GM18502 (cell line): ENCODE measurements around the gene THRB.

Experiments
- ATAC-seq: cut with Tn5 transposase; IDR thresholded peaks from one replicate; pipeline ENCODE4 v1.9.1; 2021; ENCODE audit warnings: mild to moderate bottlenecking; ENCODE audit not compliant: unreplicated experiment, poor library complexity

The THRB gene

DNA sequence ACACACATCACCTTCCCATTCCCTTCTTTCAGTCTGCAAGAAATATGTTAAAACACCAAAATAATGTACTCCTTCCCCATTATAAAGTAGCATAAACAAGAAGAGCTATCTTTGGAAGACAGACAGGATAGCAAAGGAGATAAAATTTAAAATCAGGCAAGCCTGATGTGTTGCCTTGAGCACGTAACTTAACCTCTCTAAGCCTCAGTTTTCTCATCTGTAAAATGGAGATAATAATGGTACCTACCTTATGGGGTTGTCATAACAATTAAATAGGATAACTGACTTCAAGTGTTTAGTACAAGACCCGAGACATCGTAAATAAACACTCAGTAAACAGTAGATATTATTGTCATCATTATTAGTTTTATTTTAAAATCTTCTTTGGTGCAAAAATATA lies 407.2 kb downstream of the THRB start:
- no peak for ATAC-seq

DNA sequence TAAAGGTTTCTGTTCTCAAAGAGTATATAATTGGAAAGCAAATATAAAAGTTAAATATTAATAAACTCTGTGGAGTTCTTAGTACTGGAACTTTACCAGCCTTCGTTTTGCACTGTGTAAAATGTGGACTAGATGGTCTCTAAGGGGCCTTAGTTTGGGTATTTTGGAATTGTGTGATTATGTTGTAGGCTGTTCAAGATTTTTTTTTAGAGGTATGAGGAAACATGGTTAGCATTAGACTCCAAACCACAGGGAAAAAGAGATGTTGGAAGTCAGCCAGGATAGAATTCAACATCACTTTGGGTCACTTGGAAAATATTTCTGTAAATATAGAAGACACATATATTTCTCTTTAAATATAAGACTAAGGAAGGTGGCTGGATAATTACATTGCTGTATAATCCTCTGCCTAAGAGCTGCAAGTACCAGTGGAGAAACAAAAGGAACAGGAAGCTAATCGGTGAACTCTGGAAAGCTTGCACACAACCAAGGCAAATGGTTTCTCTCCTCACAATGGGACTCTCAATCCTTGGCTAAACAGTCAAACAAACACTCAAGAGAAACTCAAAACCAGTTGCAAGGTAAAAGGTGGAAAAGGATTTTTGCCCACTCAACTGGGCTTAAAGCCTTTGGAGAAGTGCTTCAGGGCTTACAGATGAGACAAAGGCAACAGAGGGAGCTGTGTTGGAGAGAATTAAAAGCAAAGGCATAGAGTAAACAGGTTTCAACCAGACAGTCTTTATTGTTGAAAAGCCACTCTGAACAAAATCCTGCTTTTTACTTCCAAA lies 407.8 kb downstream of the THRB start:
- no peak for ATAC-seq

DNA sequence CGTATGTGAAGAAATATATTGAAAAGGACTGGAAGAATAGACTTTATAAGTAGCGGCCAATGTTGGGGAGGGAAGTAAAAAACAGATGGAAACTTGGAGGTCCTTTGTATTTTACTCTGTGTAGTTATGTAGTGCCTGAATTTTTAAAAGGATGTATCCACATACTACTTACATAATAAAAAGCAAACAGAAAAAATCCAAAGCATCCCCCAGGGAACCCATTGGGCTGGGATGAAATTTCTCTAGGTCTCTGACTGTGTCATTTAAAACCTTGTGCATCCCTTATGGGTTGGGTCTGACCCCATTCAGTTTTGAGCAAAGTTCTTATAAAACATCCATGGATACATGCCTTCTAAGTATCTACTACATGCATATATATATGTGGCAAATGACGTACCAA lies 408.4 kb downstream of the THRB start:
- no peak for ATAC-seq

DNA sequence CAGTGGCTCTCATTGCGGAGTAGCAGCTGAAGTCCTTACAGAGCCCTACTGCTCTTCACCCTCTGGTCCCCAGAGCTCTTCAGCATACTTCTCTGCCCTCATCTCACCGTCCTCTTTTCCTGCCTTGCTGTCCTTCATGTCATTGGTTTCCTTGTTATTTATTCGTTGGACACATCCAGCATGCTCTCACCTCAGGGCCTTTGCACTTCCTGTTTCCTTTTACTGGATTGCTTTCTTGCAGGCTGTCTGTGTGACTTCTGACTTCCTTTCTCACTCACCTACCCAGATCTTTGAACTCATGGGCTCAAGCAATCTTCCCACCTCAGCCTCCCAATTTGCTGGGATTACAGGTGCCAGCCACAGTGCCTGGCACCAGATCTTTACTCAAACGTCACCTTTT lies 422.5 kb downstream of the THRB start:
- ATAC-seq: no peak

DNA sequence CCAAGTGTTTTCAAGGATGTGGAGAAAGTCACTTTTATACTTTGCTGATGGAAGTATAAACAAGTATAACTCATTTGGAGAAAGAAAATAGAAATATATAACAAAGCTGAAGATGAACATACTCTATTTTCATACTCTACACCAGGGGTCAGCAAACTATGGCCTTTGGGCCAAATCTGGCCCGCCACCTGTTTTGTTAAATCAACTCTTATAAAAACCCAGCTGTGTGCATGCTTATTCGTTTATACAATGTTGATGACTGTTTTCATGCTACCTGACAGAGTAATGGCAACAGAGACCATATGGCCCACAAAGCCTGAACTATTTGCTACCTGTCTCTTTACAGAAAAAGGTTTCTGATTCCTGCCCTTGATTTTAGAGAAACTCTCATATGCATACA lies 425.6 kb downstream of the THRB start:
- no peak for ATAC-seq

DNA sequence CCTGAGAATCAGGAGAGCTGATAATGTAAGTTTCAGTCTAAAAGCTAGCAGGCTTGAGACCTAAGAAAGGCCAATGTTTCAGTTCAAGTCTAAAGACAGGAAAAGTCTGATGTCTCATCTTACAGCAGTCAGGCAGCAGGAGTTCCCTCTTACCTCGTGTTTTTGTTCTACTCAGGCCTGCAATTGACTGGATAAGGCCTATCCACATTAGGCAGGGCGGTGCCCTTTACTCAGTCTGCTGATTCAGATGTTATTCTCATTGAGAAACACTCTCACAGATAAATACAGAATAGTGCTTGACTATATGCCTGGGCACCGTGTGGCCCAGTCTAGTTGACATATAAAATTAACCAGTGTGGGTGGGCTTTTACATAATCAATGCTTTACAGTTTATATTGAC lies 427.2 kb downstream of the THRB start:
- no peak for ATAC-seq
